ENCODE data around the gene NHP2.
A peak's percentile ranks its signal among the peaks of the same experiment; 100 is the strongest.

The NHP2 gene

GRCh38 chr5:178155065-178155464 is 1.4 kb upstream of the NHP2 start:
- H3K27me3 Mint-ChIP-seq (ENCODE audit: low read depth) = no peaks in the 10 kb centered on the region
- H3K27ac Mint-ChIP-seq = no peak overlapping the region
- no peak for TF ChIP-seq CTCF (IDR thresholded peaks at IDR 0.05; ENCODE audit: unreplicated experiment in 3 of 3)
- no peak overlapping the region for H3K4me3 Mint-ChIP-seq
- H3K36me3 Mint-ChIP-seq (ENCODE audit: low read depth) = peaks cover 8% of the 10 kb centered on the region
- no peaks in the 10 kb centered on the region for H3K9me3 Mint-ChIP-seq
- H3K4me1 Mint-ChIP-seq = peaks cover 6% of the 10 kb centered on the region

GRCh38 chr5:178152491-178153444 is 917 bp downstream of the NHP2 start:
- peak overlapping the region; percentile 89 to 97 (median 95) for H3K4me3 Mint-ChIP-seq

DNA sequence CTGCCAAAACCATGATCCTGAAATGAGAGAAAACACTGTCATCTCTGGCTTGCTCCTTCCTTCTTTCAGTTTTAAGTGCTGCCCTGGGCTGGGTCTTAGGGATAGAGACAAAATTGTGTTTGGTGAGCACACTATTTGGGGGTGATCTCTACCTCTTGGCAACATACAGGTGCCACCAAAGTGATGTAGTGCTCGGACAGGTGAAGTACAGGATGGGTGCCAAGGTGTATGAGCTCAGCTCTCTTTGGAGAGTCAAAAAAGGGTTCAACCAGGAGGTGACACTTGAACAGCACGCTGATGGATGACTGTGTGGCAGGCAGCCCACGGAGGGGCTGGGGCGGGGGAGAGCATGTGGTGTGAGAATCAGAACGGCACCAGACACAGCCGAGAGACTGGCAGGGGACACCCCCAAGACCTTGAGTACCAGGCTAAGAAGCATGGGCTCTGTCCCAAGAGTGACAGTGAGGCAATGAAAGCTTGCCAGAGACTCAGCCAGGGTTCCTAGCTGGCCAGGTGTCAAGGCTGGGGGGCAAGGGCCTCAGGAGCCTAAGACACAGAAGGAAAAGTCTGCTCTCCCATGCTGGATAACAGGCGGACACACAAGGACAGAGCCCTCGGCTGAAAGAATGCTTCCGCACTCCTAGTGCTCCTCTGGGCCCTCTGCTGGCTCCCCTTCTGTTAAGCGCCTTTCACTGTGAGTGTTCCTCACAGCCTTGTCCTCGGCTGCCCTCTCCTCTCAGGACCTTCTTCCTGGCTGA is 2.5 kb downstream of the NHP2 start:
- Mint-ChIP-seq H3K9me3 (no peaks in the 10 kb centered on the region), H3K4me3 (peak overlapping the region; percentile 80 to 97 (median 95)), H3K4me1 (peaks cover 12% of the 10 kb centered on the region), H3K27ac (no peak overlapping the region), H3K36me3 (ENCODE audit: low read depth) (peaks cover 35% of the 10 kb centered on the region), H3K27me3 (ENCODE audit: low read depth) (no peaks in the 10 kb centered on the region)
- no peak for TF ChIP-seq CTCF (IDR thresholded peaks at IDR 0.05; ENCODE audit: unreplicated experiment in 3 of 3)

More at GRCh38 chr5:178152491-178153444, 917 bp downstream of the NHP2 start:
- peak overlapping the region in 1 of 3 experiments; percentile 9 for H3K27ac Mint-ChIP-seq
- peaks cover 12% of the 10 kb centered on the region for H3K4me1 Mint-ChIP-seq
- peaks cover 21% of the 10 kb centered on the region for H3K36me3 Mint-ChIP-seq (ENCODE audit: low read depth)
- TF ChIP-seq CTCF (IDR thresholded peaks at IDR 0.05; ENCODE audit: unreplicated experiment in 3 of 3) = no peak
- no peaks in the 10 kb centered on the region for H3K27me3 Mint-ChIP-seq (ENCODE audit: low read depth)
- no peaks in the 10 kb centered on the region for H3K9me3 Mint-ChIP-seq

DNA sequence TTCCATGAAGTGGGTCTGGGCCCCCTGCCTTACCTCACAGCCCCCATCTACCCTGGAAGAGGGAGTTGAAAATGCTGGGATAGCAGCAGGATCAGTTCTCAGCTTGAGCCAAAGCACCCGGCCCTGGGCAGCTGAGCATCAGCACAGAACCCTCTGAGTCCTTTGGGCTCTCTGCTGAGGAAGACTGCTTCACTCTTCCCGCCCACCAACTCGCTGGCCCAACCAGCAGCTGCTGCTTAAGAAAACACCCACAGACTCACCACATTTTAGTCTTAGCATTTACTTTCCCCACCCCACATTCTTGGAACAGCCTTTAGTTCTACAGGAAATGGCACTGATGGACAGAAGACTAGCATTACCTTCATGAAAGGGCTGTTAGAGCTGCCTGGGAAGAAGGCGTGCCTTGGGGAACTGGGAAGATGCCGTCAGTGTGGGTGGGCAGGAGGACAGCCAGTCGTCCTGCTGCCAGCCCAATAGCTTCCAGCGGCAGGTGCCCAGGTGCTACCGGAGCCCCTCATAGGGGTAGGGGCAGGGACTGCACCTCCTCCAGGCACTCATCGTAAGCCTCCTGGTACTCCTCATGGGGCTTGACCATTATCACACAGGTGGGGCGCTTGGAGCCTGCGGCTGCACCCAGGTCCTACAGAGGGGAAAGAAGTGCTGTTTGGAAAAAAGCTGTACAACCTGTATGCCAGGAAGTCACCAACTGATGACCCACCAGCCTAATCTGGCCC is 4.3 kb downstream of the NHP2 start:
- Mint-ChIP-seq H3K27me3 (ENCODE audit: low read depth) (no peaks in the 10 kb centered on the region), H3K9me3 (no peaks in the 10 kb centered on the region), H3K36me3 (ENCODE audit: low read depth) (peaks cover 43% of the 10 kb centered on the region), H3K27ac (no peak overlapping the region), H3K4me1 (peaks cover 12% of the 10 kb centered on the region), H3K4me3 (no peak overlapping the region)
- no peak for TF ChIP-seq CTCF (IDR thresholded peaks at IDR 0.05; ENCODE audit: unreplicated experiment in 3 of 3)

DNA sequence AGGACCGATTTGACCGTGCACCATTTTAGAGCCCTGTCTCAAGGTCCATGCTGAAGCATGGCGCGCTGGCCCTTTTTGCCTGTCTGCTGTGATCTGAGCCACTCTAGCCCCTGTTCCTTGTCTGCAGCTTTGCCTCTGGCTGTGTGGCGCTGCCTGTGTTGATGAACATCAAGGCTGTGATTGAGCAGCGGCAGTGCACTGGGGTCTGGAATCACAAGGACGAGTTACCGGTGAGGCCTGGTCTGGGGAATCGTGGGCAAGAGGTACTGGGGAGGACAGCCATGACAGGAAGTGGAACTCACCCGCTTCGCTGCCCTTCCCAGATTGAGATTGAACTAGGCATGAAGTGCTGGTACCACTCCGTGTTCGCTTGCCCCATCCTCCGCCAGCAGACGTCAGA is 6.3 kb downstream of the NHP2 start:
- Mint-ChIP-seq H3K9me3 (no peaks in the 10 kb centered on the region), H3K4me3 (no peak overlapping the region), H3K4me1 (peaks cover 31% of the 10 kb centered on the region), H3K27ac (no peak overlapping the region), H3K27me3 (ENCODE audit: low read depth) (no peaks in the 10 kb centered on the region), H3K36me3 (ENCODE audit: low read depth) (peaks cover 61% of the 10 kb centered on the region)
- TF ChIP-seq CTCF (IDR thresholded peaks at IDR 0.05; ENCODE audit: unreplicated experiment in 3 of 3) = no peak

Measured in nephron (organoid).